Measurements from ENCODE around the gene CHURC1. TPM values are rescaled to one million over a fixed set of nuclear protein-coding genes. Genes with fewer than 3 reads are reported as not detected.

Gene CHURC1
- total RNA-seq, 1 donor from 2014 or later = 31.9 TPM

GRCh38 chr14:64966976-64967375, 52.7 kb downstream of the CHURC1 start:
- peaks cover 6 to 7% of the 10 kb centered on the region in 2 donors for H3K4me1 ChIP-seq
- no peaks in the 10 kb centered on the region for H3K27me3 ChIP-seq
- no peaks in the 10 kb centered on the region for H3K36me3 ChIP-seq
- no peak for DNase-seq (ENCODE audit: low spot score in 2 of 2)
- no peak for TF ChIP-seq CTCF (IDR thresholded peaks at IDR 0.05)
- no peaks in the 10 kb centered on the region for H3K9me3 ChIP-seq
- no peak overlapping the region for H3K27ac ChIP-seq
- H3K4me3 ChIP-seq = no peak overlapping the region
- intact Hi-C loops (cut with DNase I) = no loop called here

DNA sequence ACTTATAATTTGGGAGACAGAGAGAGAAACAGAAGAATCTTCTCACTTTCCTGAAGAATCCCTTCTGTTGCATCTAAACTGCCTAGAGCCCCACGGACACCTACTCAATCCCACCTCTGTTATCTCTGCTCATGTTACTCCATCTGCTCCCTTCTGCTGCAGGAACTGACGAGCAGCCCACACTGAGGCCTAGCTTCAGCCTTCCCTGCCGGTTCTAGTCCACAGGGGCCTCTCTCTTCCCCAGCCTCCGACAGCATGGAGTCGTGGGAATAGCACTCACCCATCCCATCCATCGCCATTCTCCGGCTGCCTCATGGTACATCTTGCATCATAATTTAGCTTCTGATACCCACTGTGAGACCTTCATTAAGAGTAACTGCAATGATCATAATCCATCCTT, 53.9 kb downstream of the CHURC1 start:
- DNase-seq (ENCODE audit: low spot score in 2 of 2) = no peak
- TF ChIP-seq CTCF (IDR thresholded peaks at IDR 0.05) = no peak
- no peaks in the 10 kb centered on the region for H3K36me3 ChIP-seq
- peaks cover 9 to 12% of the 10 kb centered on the region in 2 donors for H3K4me1 ChIP-seq
- no peaks in the 10 kb centered on the region for H3K9me3 ChIP-seq
- no peak overlapping the region for H3K4me3 ChIP-seq
- intact Hi-C loops (cut with DNase I) = no loop called here
- no peaks in the 10 kb centered on the region for H3K27me3 ChIP-seq
- H3K27ac ChIP-seq = no peak overlapping the region

DNA sequence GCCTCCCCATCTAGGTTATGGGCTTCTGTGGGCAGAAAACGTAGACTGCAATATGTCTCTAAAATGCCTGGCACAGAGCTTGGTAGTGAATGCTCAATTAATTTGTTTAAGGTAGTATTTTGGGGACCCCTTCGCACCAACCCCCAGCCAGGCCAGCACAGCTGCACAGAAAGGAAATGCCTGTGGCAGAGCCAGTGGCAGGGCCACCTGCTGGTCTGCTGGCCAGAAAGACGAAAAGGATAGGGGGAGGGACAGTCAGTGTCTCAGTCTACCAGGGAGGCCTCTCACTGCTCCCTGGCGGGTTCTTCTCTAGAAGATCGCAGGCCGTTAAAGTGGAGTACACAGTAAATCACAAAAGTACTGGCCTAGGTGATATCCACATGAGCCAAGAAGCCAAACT, 54.4 kb downstream of the CHURC1 start:
- H3K9me3 ChIP-seq = no peaks in the 10 kb centered on the region
- H3K4me3 ChIP-seq = no peak overlapping the region
- TF ChIP-seq CTCF (IDR thresholded peaks at IDR 0.05) = no peak
- no peak overlapping the region for H3K27ac ChIP-seq
- H3K4me1 ChIP-seq = peaks cover 9 to 12% of the 10 kb centered on the region in 2 donors
- no peaks in the 10 kb centered on the region for H3K36me3 ChIP-seq
- intact Hi-C loops (cut with DNase I) = no loop called here
- H3K27me3 ChIP-seq = no peaks in the 10 kb centered on the region
- DNase-seq (ENCODE audit: low spot score in 2 of 2) = no peak

GRCh38 chr14:64970041-64970440, 55.8 kb downstream of the CHURC1 start:
- Histone ChIP-seq H3K9me3 (no peaks in the 10 kb centered on the region), H3K4me3 (no peak overlapping the region), H3K27ac (no peak overlapping the region), H3K4me1 (peaks cover 9 to 12% of the 10 kb centered on the region in 2 donors), H3K36me3 (no peaks in the 10 kb centered on the region), H3K27me3 (no peaks in the 10 kb centered on the region)
- DNase-seq (ENCODE audit: low spot score in 2 of 2) = no peak
- no peak for TF ChIP-seq CTCF (IDR thresholded peaks at IDR 0.05)
- intact Hi-C loops (cut with DNase I) = loop anchor here (5.0 kb wide), 1 partner anchor 53 kb away; no protein-coding TSS in a partner anchor

- no peaks in the 10 kb centered on the region for H3K9me3 ChIP-seq
- H3K27me3 ChIP-seq = no peaks in the 10 kb centered on the region
- H3K4me1 ChIP-seq = peaks cover 9 to 12% of the 10 kb centered on the region in 2 donors
- DNase-seq (ENCODE audit: low spot score in 2 of 2) = no peak
- no peaks in the 10 kb centered on the region for H3K36me3 ChIP-seq
- peak overlapping the region; percentile 69 to 77 for H3K4me3 ChIP-seq
- TF ChIP-seq CTCF (IDR thresholded peaks at IDR 0.05) = no peak
- H3K27ac ChIP-seq = no peak overlapping the region
- intact Hi-C loops (cut with DNase I) = loop anchor here (5.0 kb wide), 1 partner anchor 54 kb away; no protein-coding TSS in a partner anchor
Observed at GRCh38 chr14:64970776-64971477, 56.7 kb downstream of the CHURC1 start.
